GM12878 (cell line): Measurements from ENCODE around the gene PIP5K1A. TPM values are rescaled to one million over a fixed set of nuclear protein-coding genes. Genes with fewer than 3 reads are reported as not detected.

Source experiments
- ATAC-seq: fragments of 200-7000 bp; cut with Tn5 transposase; 3 replicates; pipeline ENCODE4 v1.9.1; 2020; ENCODE audit warnings: mild to moderate bottlenecking, moderate library complexity
- BruUV-seq: library from RNA; stranded (reverse); fragments of 400-500 nt; replicated peaks from 2 replicates; lab custom pipeline; 2021; lab: Mats Ljungman, UMichigan
- CTCF ChIA-PET: fragments of 300-600 bp; sonication (Branson Sonifier 250); formaldehyde crosslinking; extraction: SDS; loops from one replicate; lab custom pipeline; 2021; ENCODE audit warnings: inconsistent platforms; lab: Yijun Ruan, JAX
- POLR2A ChIA-PET: fragments of 350-600 bp; formaldehyde crosslinking; extraction: SDS; loops from one replicate; lab custom pipeline; 2021; ENCODE audit warnings: inconsistent platforms; lab: Charles Lee
- RAD21 ChIA-PET: fragments of 300-600 bp; sonication (Branson Sonifier 250); formaldehyde crosslinking; loops from one replicate; lab custom pipeline; 2023; ENCODE audit warnings: antibody characterized with exemption; ENCODE audit not compliant: unreplicated experiment; lab: Charles Lee
- SMC1A ChIA-PET: fragments of 300-600 bp; sonication (Branson Sonifier 250); formaldehyde crosslinking; loops from one replicate; lab custom pipeline; 2023; ENCODE audit not compliant: unreplicated experiment, uncharacterized antibody; lab: Charles Lee
- DNase-seq: peaks from one replicate; pipeline ENCODE4 v3.0.0-alpha.2; 2011; ENCODE audit warnings: low read depth, low spot score
- FAIRE-seq: peaks from 3 replicates; lab custom pipeline; 2011; peaks lifted over from hg19 to GRCh38; lab: Jason Lieb, UNC
- H2AFZ ChIP-seq: 2 replicates; pipeline ENCODE4 v1.6.0; 2011; ENCODE audit warnings: low read depth, low read length, control low read depth; ENCODE audit not compliant: control insufficient read depth
- H3K27ac ChIP-seq: 2 replicates; pipeline ENCODE4 v1.5.1; 2011; ENCODE audit warnings: control low read depth; ENCODE audit not compliant: control insufficient read depth, insufficient read depth
- H3K27me3 ChIP-seq, 2 experiments: replicated peaks in 1 of 2; 2 replicates each; pipeline versions ENCODE4 v1.6.0 to v1.6.1; 2011; ENCODE audit warnings: low read length in 1 of 2; ENCODE audit not compliant: control insufficient read depth in 2 of 2, insufficient read depth in 2 of 2
- H3K36me3 ChIP-seq, 2 experiments: 2 replicates each; pipeline ENCODE4 v1.5.1; 2011; ENCODE audit warnings: low read length in 1 of 2; ENCODE audit not compliant: control insufficient read depth in 2 of 2, insufficient read depth in 2 of 2
- H3K4me1 ChIP-seq: 2 replicates; pipeline ENCODE4 v1.6.1; 2011; ENCODE audit warnings: mild to moderate bottlenecking, low read length, moderate library complexity, mixed read lengths; ENCODE audit not compliant: control insufficient read depth, insufficient read depth
- H3K4me2 ChIP-seq: 2 replicates; pipeline ENCODE4 v1.6.0; 2011; ENCODE audit warnings: control low read depth; ENCODE audit not compliant: control insufficient read depth, insufficient read depth
- H3K4me3 ChIP-seq: fragments of 200-600 bp; sonication (generic); 2 replicates; pipeline ENCODE4 v1.5.1; 2016
- H3K79me2 ChIP-seq: 2 replicates; pipeline ENCODE4 v1.6.0; 2011; ENCODE audit warnings: low read length; ENCODE audit not compliant: control insufficient read depth, insufficient read depth
- H3K9ac ChIP-seq: 2 replicates; pipeline ENCODE4 v1.8.0; 2011; ENCODE audit warnings: low read length, control low read depth, mixed read lengths; ENCODE audit not compliant: control insufficient read depth, insufficient read depth
- H3K9me3 ChIP-seq: replicated peaks from 3 replicates; pipeline ENCODE4 v1.5.1; 2011; ENCODE audit warnings: mild to moderate bottlenecking, low read length; ENCODE audit not compliant: control insufficient read depth, insufficient read depth
- H4K20me1 ChIP-seq: 2 replicates; pipeline ENCODE4 v1.6.0; 2011; ENCODE audit not compliant: control insufficient read depth, insufficient read depth
- BMI1 ChIP-seq: fragments of 450-650 bp; IDR thresholded peaks from 2 replicates; pipeline ENCODE4 v1.6.1; 2016; ENCODE audit warnings: mild to moderate bottlenecking, moderate library complexity, borderline replicate concordance
- E2F8 ChIP-seq: fragments of 450-650 bp; IDR thresholded peaks from 2 replicates; pipeline ENCODE4 v1.6.1; 2018; ENCODE audit warnings: mild to moderate bottlenecking, low read depth, moderate library complexity; ENCODE audit not compliant: partially characterized antibody
- HCFC1 ChIP-seq: fragments of 150-350 bp; IDR thresholded peaks from 2 replicates; pipeline ENCODE4 v1.6.1; 2014; ENCODE audit warnings: low read length
- NRF1 ChIP-seq: conservative IDR thresholded peaks from 2 replicates; pipeline ENCODE4 v1.6.1; 2011; ENCODE audit warnings: mild to moderate bottlenecking, low read depth, low read length, improper control_type of control experiment
- POLR2A ChIP-seq: IDR thresholded peaks from 2 replicates; pipeline ENCODE4 v1.6.1; 2011; ENCODE audit warnings: low read depth, mild to moderate bottlenecking, low read length
- RBBP5 ChIP-seq: fragments of 200-600 bp; sonication (generic); conservative IDR thresholded peaks from 2 replicates; pipeline ENCODE4 v1.6.1; 2016
- STAT3 ChIP-seq: IDR thresholded peaks from 2 replicates; pipeline ENCODE4 v1.6.1; 2011; ENCODE audit warnings: low read depth, low read length, improper control_type of control experiment
- TCF12 ChIP-seq: IDR thresholded peaks from 2 replicates; pipeline ENCODE4 v1.6.1; 2011; ENCODE audit warnings: low read depth, mild to moderate bottlenecking, low read length
- USF2 ChIP-seq: IDR thresholded peaks from 2 replicates; pipeline ENCODE4 v1.6.1; 2011; ENCODE audit warnings: low read depth, low read length, improper control_type of control experiment, borderline replicate concordance
- ZZZ3 ChIP-seq: IDR thresholded peaks from 2 replicates; pipeline ENCODE4 v1.6.1; 2011; ENCODE audit warnings: low read depth; ENCODE audit not compliant: control insufficient read depth, insufficient read length
- WGBS: methylation state at CpG from one replicate; pipeline ENCODE4 v1.1.6; 2016; ENCODE audit warnings: low lambda C conversion rate; ENCODE audit not compliant: insufficient replicate concordance, insufficient coverage; ENCODE audit errors: missing lambda C conversion rate; 5-methylcytosine and 5-hydroxymethylcytosine counted together
- in situ Hi-C: fragments of 300-500 bp; cut with MboI; formaldehyde crosslinking; loops from 9 replicates; pipeline ENCODE4 v1.14.3; 2018; ENCODE audit warnings: mixed read lengths
- intact Hi-C: fragments of 100-400 bp; cut with micrococcal nuclease; formaldehyde crosslinking; loops from one replicate; pipeline ENCODE4 v1.14.2; 2022; ENCODE audit not compliant: unreplicated experiment
- polyA plus RNA-seq, 11 experiments: library from polyadenylated mRNA; depleted of rRNA in 4 of 11; unstranded in 6 of 11; stranded (reverse) in 5 of 11; fragments of >200 nt; fragmentation: Nextera tagmentation in 4 of 11; fragmentation: Illumina TruSeq in 1 of 11; extraction: Ambion mirVana in 4 of 11; extraction: Trizol in 1 of 11; gene quantifications; 1 replicate in 1 of 11; 2 replicates in 10 of 11; pipeline versions ENCODE4 v1.2.1 to v1.2.3, GENCODE V29; 2011 to 2016; ENCODE audit warnings: inconsistent platforms in 2 of 11, missing spikeins in 2 of 11, low read depth in 1 of 11
- total RNA-seq, 4 experiments: library from RNA; depleted of rRNA in 3 of 4; stranded (reverse); fragments of >200 nt in 3 of 4; fragmentation: Illumina TruSeq in 1 of 4; extraction: Trizol in 1 of 4; gene quantifications; 2 replicates each; pipeline versions ENCODE4 v1.2.1 to v1.2.3, GENCODE V29; 2013 to 2021
- TF ChIP-seq, protein P1 (sequence below): fragments of 450-650 bp; formaldehyde crosslinking; IDR thresholded peaks from 2 replicates; pipeline ENCODE4 v1.5.0; 2022; ENCODE audit warnings: mild to moderate bottlenecking, missing genetic modification characterization

Gene PIP5K1A
- total and polyA plus RNA-seq, 10 of the 15 experiments (the other 5 are each of a cell fraction or from before 2014, with no cell fraction given): 4.5 to 114 (median 51.5) TPM

GRCh38 chr1:151267760-151268159 is 69.4 kb downstream of the PIP5K1A start:
- Histone ChIP-seq H3K36me3 (peaks cover 9 to 18% of the 10 kb centered on the region in 2 experiments), H4K20me1 (no peaks in the 10 kb centered on the region), H3K79me2 (no peaks in the 10 kb centered on the region; the same call in 1 of the 2 replicates), H3K4me2 (no peak overlapping the region), H3K4me3 (no peak overlapping the region), H3K9ac (no peak overlapping the region), H3K9me3 (no peaks in the 10 kb centered on the region), H3K4me1 (no peaks in the 10 kb centered on the region), H2AFZ (no peak overlapping the region), H3K27me3 (no peaks in the 10 kb centered on the region), H3K27ac (no peak overlapping the region)
- SMC1A ChIA-PET: no interaction called here
- TF ChIP-seq NRF1: no peak
- no peak for TF ChIP-seq BMI1
- no peak for TF ChIP-seq TCF12
- TF ChIP-seq RBBP5: no peak
- no peak for TF ChIP-seq POLR2A
- RAD21 ChIA-PET: no interaction called here
- in situ Hi-C loops: no loop called here
- POLR2A ChIA-PET: no interaction called here
- ATAC-seq (no peak), FAIRE-seq (no peak), DNase-seq (no peak)
- 77% methylated on average over 4 of the region's 4 CpGs for WGBS
- intact Hi-C loops: no loop called here
- no TSS peak for BruUV-seq
- CTCF ChIA-PET: interaction anchor here (0.7 kb wide), 1 partner anchor 18 kb away, joined by 4 read pairs; no protein-coding TSS in a partner anchor

- WGBS: 77% methylated on average over 3 of the region's 3 CpGs
- ATAC-seq (no peak), FAIRE-seq (no peak), DNase-seq (no peak)
- CTCF ChIA-PET: no interaction called here
- POLR2A ChIA-PET: no interaction called here
- Histone ChIP-seq H3K27ac (no peak overlapping the region), H3K9ac (no peak overlapping the region), H2AFZ (no peak overlapping the region), H3K79me2 (no peaks in the 10 kb centered on the region), H3K36me3 (no peaks in the 10 kb centered on the region), H3K27me3 (no peaks in the 10 kb centered on the region), H3K4me1 (peaks cover 15% of the 10 kb centered on the region), H4K20me1 (no peaks in the 10 kb centered on the region), H3K9me3 (no peaks in the 10 kb centered on the region), H3K4me2 (no peak overlapping the region), H3K4me3 (no peak overlapping the region)
- in situ Hi-C loops: no loop called here
- RAD21 ChIA-PET: no interaction called here
- SMC1A ChIA-PET: interaction anchor here (1.3 kb wide), 1 partner anchor 17 kb away, joined by 5 read pairs; no protein-coding TSS in a partner anchor
- intact Hi-C loops: no loop called here
- BruUV-seq: no TSS peak
- TF ChIP-seq, protein P1, sequence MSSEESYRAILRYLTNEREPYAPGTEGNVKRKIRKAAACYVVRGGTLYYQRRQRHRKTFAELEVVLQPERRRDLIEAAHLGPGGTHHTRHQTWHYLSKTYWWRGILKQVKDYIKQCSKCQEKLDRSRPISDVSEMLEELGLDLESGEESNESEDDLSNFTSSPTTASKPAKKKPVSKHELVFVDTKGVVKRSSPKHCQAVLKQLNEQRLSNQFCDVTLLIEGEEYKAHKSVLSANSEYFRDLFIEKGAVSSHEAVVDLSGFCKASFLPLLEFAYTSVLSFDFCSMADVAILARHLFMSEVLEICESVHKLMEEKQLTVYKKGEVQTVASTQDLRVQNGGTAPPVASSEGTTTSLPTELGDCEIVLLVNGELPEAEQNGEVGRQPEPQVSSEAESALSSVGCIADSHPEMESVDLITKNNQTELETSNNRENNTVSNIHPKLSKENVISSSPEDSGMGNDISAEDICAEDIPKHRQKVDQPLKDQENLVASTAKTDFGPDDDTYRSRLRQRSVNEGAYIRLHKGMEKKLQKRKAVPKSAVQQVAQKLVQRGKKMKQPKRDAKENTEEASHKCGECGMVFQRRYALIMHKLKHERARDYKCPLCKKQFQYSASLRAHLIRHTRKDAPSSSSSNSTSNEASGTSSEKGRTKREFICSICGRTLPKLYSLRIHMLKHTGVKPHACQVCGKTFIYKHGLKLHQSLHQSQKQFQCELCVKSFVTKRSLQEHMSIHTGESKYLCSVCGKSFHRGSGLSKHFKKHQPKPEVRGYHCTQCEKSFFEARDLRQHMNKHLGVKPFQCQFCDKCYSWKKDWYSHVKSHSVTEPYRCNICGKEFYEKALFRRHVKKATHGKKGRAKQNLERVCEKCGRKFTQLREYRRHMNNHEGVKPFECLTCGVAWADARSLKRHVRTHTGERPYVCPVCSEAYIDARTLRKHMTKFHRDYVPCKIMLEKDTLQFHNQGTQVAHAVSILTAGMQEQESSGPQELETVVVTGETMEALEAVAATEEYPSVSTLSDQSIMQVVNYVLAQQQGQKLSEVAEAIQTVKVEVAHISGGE: no peak
- TF ChIP-seq HCFC1 (no peak), ZZZ3 (no peak), USF2 (no peak), NRF1 (no peak), STAT3 (no peak), E2F8 (no peak)
Measured at GRCh38 chr1:151273924-151274466, 75.6 kb downstream of the PIP5K1A start.
